NCI-H2227 (cell line): ENCODE data around the gene SDC1.

ENCODE experiments used
- DNase-seq: peaks from one replicate; lab custom pipeline; 2025; ENCODE audit not compliant: unreplicated experiment; lab: John Stamatoyannopoulos, UW

SDC1 gene

DNA sequence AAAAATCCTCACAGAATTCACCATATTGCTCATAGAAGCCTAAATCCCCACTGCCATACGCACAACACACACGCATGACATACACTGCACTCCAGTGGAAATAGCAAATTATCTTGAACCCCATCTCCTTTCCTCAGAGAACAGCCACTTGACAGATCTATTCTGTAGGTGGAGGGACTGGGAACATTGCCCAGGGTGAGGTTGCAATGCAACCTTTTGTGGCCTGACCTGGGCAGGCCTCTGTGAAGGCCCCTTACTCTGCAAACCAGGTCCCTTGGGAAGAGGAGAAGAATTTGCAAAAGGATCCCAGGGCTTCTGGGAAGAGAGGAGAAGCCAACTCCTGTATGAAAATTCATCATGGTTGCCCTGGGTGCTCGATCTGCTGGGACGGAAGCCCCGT is 51.9 kb downstream of the SDC1 start:
- DNase-seq: no peak

DNA sequence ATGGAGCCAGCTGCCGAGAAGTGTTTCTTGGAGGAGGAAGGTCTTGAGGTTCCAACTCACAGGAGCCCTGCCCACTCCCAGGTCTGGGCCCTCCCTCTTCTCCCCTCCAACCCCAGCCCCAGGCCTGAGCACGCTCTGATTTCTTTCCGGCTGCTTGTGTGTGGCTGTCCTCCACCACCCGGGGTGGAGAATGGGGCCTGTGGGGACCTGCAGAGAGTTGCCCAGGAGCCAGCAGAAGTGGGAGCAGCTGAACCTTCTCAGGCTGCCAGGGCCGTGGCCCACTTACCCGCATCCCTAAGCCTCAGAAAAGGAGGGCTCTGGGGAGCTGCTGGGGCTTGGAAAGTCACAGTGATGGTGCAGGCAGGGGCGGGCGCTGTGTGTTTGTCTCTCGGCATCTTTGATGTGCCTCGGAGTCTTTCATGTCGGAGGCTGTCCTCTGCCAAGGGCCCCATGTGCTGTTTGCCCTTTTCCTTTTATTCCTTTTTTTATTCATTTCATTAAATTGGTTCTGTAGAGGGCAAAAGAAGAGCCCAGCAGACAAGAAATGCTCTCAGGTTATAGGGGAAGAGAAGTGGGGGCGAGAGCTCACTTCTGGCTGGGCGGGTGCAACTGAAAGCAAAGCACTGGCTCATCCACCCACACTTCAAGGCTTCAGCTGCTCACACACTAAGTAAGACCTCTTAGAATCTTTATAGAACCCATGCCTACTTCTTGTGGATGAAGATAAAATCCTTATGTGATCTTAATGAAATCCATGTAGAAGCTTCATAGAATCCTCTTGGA is 52.5 kb downstream of the SDC1 start:
- DNase-seq: no peak

DNA sequence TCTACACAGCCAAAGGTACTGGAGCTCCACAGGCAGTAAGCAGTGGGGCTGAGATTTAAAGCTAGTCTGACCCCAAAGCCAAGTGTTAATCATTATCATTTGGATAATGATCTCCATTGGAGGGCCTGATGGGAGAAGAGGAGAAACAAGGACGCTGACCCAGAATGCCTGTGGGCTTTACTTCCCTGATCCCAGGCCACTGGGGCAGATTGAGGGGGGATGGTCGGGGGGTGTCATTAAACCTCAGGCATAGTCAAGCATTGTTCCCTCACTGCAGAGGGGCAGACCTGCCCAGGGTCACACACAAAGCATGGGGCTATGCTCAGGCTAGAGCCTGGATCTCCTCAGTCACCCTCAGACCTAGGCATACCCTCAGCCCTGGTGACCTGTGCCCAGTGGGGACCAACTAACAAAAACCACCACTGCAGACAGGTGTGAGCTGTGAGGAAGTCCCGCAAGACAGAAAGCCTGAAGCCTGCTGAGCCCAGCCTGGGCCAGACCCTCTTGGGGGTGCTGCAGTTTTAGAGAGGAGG is 53.4 kb downstream of the SDC1 start:
- DNase-seq: no peak

DNA sequence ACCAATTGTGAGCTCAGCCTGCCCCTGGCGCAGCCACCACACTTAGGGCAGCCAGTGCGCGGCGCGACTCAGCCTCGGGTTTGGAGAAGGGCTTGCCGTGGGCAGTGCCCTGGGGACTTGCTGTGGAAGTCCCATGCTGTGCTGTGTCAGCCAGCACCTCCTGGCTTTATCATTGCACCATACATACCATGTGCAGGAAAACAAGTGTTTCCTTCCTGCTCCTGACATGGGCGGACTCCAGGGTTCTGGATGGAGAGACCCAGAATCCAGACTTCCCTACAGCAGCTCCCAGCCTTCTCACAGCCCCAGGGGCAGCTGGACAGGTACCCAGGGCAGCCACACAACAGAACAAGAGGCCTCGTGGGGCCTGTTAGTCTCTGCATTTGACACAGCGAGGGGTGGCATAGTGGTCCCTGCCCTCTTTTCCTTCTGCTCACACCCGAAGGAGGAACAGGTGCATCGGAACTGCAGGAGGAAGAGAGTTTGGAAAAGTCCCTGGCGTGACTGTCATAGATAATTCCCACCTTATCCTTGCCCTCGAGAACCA is 54.2 kb downstream of the SDC1 start:
- no peak for DNase-seq

DNA sequence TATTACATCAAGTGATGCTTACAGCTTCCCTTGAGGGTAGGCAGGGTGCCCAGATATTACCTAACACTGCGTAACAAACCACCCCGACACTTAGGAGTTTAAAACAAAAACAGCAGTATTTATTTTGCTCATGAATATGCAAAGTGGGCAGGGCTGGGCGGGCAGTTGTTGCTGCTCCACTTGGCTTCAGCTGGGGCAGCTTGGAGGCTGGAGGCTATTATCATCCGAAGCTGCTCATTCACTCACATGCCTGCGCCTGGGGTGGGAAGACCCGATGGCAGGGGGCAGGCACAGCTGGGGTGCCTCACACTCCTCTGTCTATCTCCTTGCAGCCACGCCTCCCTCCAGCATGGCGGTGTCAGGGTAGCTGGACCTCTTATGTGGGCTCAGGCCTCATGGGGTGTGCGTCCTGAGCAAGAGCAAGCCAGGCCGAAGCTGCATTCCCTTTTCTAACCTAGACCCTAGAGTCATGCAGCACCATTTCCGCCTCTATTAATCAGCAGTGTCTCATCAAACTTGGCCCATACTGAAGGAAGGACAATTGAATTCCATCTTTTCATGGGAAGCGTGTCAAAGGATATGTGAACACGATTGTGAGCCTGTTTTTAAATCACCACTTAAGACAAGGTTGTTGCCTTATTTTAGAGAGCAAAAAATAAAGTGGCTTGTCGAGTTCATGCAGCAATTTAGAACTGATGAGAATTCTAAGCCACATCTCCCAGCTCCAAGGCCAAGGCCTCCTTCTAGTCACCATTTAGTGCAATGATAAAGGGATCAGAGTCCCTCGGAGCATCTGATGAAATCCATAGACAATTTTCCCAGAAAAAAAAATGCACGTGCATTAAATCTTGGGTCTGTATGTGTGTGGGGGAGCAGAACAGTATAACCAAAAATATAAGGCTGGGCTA is 54.9 kb downstream of the SDC1 start:
- DNase-seq: no peak

DNA sequence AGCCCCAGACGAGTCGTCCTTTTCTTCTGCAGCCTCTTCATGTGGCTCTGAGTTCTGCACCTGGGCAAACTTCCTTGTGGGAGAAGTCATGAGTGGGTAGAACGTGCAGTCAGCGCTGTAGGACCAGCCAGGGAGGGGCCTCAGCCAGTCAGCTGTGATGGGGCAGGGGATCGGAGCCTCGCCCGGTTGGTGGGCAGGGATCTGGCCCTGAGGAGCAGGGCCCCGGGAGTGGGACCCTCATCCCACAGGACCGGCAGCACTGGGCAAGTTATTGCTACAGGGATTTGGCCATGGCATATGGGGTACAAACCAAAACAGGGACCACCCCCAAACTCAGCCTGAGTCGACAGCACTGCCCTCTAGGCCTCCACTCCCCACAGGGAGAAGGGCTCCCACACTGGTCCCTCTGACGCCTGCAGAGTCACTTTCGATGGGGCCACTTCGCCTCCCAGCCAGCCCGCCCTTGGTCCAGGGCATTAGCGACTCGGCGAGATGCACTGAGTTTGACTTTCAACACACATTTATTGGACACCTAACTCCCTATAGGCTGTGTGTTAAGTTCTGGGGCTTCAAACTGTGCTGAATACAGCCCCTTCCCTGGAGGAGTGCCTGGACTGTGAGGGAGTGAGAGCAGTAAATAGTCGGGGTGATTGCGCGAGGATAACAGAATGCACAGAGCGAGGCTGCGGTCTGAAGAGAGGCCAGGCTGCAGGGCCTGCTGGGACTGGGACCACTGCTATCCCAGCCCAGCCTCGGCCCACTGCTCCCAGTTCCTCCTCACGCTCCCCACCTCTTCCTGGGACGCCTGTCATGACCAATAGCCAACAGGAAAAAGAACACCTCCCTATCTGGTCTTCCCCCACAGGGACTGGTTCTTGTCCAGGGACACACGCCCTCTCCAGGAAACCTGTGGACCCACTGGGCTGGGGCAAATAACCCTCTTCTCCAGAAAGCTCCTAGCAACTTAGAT is 55.9 kb downstream of the SDC1 start:
- no peak for DNase-seq

DNA sequence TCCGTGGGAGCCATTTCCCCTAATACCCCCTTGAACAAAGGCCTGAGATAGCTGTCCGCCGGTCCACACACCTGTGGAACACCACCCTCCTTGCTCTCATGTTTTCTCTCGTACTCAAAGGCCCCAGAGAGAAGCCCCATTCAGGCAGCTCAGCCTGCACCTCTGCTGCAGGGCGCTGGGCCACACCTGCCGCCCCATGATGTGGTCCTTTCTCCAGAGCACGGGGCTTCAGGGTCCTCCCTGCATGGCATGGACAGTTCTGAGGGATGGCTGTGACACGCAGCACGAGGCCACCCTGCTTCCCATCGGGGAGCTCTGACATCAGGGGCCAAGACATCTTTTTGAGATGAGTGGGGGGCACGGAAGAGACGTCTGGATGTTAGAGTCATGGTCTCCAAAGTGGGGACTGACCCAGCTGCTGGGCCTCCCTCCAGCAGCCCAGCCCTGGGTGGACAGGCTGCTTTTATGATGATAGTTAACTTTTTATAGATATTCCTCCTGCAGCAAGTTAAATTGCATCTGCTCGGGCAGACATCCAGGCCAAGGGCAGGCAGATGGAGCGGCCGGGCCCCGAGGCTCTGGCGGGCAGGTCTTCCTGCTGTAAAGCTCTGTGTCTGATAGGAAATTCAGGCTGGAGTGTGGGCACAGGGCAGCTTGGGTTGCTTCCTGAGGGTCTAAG is 56.7 kb downstream of the SDC1 start:
- no peak for DNase-seq

DNA sequence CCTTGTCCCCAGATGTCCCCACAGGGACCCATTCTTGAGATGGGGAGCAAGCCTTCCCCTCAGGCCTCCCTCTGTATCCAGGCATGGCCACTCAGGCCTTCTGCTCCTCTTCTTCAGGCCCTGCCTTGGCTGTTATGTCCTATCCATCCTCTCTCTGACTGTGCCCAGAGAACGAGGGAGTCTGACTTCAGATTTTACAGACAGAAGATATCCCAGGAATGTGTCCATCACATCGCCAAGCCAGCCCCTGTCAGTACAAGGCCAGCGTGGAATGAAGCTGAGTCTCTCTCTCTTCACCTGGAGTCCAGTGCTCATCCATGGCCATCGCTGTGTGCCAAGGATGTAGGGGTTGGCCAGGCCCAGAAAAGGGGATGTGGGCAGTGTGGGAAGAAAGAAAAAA is 57.6 kb downstream of the SDC1 start:
- DNase-seq: no peak

DNA sequence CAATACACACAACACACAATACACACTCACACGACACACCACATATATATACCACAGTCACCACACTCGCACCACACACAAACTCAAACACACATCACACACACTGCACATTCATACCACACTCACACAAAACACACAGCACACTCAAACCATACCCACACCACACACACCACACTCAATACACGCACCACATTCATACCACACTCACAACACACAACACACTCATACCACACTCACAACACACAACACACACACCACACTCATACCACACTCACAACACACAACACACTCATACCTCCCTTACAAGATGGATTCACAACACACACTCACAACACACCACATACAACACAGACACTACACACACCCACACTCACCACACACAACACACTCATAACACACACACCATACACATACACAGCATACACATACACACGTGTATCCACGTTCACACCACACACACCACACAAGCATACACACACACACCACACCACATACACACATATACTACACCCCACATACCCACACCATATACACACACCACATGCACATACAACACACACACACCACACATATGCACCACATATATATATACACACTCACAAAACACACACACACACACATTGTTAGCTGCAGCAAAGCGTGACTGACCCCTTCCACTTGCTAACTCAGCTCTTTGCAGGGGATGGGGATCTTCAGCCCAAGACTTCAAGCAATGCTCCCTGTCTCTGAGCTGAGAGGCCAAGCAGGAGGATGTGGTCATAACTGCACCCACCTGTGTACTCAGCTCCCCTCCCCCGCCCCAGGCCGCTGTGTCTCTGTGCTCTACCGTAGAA is 59.0 kb downstream of the SDC1 start:
- DNase-seq: no peak

DNA sequence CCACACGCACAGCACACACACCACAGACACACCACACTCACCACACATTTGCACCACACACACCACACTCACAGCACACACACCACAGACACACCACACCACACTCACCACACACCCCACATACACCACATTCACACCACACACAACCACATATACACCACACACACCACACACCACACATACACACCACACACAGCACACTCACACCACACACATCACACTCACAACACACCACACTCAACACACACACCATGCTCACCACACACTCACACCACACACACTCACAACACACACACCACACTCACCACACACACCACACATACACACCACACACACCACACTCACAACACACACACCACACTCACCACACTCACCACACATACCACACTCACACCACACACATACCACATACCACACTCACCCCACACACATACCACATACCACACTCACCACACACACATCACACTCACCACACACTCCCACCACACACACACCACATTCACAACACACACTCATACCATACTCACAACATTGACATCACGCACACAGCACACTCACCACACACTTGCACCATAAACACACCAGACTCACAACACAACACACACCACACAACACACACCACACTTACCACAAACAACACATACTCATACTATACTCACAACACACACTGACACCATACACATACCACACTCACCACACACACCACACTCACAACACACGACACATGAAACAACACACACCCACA is 60.0 kb downstream of the SDC1 start:
- DNase-seq: no peak

DNA sequence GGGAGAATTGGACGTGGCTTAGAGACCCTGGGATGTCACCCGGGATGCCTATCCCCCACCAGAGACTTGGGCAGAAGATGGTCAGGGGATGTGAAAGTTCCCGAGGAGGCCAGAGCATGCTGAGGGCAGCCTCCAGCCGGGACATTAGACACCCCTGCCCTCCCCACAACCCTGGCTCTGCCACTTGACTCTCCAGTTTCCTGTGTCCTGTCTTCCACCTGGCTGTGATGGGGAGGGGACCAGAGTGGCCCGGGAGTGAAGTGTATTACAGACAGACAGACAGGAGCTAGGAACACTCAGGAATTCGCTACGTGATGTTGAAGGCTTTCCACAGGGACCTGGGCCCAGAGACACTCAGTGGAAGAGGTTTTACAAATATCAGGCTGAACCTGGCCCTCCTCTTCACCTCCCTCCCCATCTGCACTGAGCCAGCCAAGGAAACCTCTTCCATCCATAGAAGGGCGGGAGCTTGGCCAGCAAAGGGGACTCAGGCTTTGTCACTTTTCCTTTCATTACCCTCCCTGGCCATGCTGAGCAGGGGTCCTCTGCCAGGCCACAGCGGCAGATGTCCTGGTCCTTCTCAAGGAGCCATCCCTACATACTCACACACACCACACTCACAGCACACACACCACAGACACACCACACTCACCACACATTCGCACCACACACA is 60.7 kb downstream of the SDC1 start:
- DNase-seq: peak; percentile 19

DNA sequence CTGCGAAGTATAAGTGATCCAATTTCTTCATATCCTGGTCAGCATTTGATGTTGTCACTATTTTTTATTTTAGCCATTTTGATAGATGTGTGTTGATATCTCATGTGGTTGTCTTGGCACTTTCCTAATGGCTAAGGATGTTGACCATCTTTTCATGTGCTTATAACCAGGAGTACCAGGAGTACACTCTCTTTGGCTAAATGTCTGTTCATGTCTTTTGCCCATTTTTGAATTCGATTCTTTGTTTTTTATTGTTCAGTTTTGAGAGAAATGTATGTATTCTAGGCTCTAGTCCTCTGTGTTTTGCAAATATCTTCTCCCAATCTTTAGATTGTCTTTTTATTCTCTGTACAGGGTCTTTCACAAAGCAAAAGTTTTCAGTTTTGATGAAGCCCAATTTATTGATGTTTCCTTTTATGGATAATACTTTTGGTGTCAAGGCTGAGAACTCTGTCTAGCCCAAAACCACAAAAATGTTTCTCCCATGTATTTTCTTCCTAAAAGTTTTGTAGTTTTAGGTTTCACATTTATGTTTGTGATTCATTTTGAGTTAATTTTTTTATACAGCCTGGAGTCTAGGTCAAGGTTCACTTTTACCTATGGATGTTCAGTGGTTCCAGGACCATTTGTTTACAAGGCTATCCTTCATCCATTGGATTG is 65.4 kb downstream of the SDC1 start:
- no peak for DNase-seq

DNA sequence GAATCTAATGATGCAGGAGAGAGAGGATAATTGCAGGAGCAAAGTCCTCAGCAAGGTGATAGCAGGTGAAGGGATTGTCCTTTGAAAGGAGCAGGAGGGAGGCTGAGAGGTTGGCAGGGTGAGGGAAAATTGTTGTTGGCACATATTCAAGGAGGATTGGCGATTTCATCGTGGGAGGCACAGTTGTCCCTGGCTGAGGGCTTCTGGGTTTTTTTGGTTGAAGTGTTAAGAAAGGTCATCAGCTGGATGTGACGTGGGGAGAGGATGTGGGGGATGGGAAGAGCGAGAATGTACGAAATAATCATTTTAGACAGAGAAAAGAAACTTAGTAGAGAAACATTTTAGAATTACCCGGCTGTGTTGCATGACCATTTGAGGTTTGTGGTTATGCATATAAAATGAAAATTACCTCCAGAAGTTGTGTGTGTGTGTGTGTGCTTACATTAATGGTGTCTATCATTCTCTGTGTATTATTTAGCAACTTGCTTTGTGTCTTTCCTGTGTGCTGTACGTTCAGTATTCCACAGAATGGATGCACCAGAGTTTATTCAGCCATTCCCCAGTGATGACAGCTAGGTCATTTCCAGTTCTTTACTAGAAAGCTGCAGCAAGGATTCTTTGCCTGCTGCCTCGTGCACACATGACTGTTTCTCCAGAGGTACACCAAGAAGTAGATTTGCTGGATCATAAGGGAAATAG is 67.6 kb downstream of the SDC1 start:
- peak; percentile 21 for DNase-seq

DNA sequence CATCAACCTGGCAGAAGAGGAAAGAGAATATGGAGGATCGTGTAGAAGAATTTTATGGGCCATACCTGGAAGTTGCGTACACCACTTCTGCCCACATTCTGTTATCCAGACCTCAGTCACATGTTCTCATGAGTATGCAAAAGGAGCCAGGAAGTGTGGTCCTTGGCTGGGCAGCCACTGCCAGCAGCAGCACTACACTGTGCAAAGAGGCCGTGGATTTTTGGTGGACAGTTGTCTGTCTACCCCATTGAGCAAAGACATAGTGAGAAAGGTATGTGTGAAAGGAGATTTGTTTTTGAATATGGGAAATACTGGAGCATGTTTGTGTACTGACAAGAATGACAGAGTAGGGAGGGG is 68.1 kb downstream of the SDC1 start:
- no peak for DNase-seq

DNA sequence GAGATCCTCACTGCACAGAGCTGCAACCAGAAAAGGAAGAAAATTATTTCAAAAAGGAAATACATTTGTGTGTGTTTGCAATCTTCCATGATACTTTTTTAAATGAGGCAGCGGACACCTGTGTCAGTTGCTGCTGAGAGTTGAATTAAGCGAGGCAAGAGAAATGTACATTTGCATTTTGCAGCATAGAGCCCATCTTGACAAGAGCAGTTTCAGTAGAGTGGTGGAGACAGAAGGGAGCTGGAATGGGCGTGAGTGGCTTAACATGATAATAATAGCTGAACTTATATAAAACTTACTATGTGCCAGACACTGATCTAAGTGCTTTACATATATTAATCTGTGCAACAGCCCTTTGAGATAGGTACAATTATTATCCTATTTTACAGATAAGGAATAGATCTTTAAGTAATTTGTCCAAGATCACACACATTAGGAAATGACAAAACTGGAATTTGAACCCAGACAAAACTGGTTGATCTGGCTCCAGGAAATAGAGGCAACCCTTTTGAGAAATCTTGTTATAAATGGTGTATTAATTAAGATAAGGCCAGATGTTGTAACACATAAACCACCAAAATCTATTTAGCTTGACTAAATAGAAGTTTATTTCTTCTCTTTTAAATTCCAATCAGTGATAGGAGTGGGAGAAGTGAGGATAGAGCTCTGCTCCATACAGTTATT is 68.7 kb downstream of the SDC1 start:
- DNase-seq: no peak

DNA sequence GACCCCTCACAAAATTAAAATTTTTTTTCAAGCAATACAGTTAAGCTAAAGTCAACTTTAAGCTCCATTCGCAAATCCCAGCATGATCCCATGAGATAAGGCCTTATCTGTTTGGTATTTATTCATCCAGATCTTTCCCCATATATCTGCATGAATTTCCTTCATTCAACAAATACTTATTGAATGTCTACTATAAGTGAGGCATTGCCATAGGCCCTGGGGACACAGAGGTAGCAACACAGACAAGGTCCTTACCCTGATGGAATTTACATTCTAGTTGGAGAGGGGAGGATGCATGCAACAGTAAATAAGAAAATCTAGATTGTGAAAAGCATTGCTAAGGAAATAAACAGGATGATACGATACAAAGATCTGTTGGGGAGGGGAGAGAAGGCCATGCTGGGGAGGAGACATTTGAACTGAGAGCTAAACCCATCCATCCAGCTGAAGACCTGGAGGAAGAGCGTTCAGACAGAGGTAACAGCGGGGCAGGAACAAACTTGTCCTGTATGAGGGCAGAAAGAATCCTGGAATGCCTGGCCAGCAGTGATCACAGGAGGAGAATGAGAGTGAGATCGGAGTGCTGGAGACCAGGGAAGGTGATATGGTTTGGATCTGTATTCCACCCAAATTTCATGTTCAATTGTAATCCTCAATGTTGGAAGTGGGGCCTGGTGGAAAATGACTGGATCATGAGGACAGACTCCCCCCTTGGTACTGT is 71.6 kb downstream of the SDC1 start:
- DNase-seq: no peak
